B cell (primary cell): ENCODE data around the gene MRC2. TPM values are rescaled to one million over a fixed set of nuclear protein-coding genes. Genes with fewer than 3 reads are reported as not detected.

Experiments used
- ATAC-seq: fragments of 200-7000 bp; cut with Tn5 transposase; one replicate; pipeline ENCODE4 v1.10.0; 2021; ENCODE audit warnings: low read depth, mild to moderate bottlenecking, moderate number of reproducible peaks, moderate library complexity
- CTCF ChIA-PET: fragments of 350-600 bp; sonication (Branson Sonifier 250); formaldehyde crosslinking; loops from one replicate; lab custom pipeline; 2021; ENCODE audit warnings: antibody characterized with exemption, inconsistent platforms; lab: Charles Lee
- POLR2A ChIA-PET: fragments of 350-600 bp; sonication (Branson Sonifier 250); formaldehyde crosslinking; loops from one replicate; lab custom pipeline; 2021; ENCODE audit warnings: antibody characterized with exemption; lab: Charles Lee
- DNase-seq: peaks from one replicate; pipeline ENCODE4 v3.0.0; 2013
- H2AFZ ChIP-seq: 2 replicates; pipeline ENCODE4 v1.6.1; 2012; ENCODE audit warnings: mild to moderate bottlenecking, low read depth, low read length; ENCODE audit not compliant: insufficient read depth, poor library complexity, severe bottlenecking
- H3K27ac ChIP-seq, 2 donors: 1 replicate in 1 of 2; 2 replicates in 1 of 2; pipeline ENCODE4 v1.5.1; 2012 to 2013; ENCODE audit warnings: low read length in 2 of 2, mild to moderate bottlenecking in 2 of 2, moderate library complexity in 1 of 2
- H3K27me3 ChIP-seq, 4 experiments: fragments of 200-600 bp in 1 of 4; sonication (generic) in 1 of 4; replicated peaks in 1 of 4; 1 replicate in 2 of 4; 2 replicates in 2 of 4; pipeline versions ENCODE4 v1.6.1 to v1.7.0; 2013 to 2016; ENCODE audit warnings: low read length in 3 of 4, mild to moderate bottlenecking in 2 of 4, mixed read lengths in 1 of 4, moderate library complexity in 1 of 4; ENCODE audit not compliant: insufficient read depth in 4 of 4, control insufficient read depth in 3 of 4; ENCODE audit errors: control extremely low read depth in 1 of 4
- H3K36me3 ChIP-seq, 2 experiments: replicated peaks in 1 of 2; 1 replicate in 1 of 2; 2 replicates in 1 of 2; pipeline versions ENCODE4 v1.6.1 to v1.7.1; 2013; ENCODE audit warnings: low read length in 1 of 2; ENCODE audit not compliant: insufficient read depth in 2 of 2, control insufficient read depth in 1 of 2; ENCODE audit errors: control extremely low read depth in 1 of 2, extremely low read depth in 1 of 2
- H3K4me1 ChIP-seq, 2 donors: fragments of 200-600 bp in 1 of 2; sonication (generic) in 1 of 2; 1 replicate in 1 of 2; 2 replicates in 1 of 2; pipeline versions ENCODE4 v1.5.1 to v1.6.1; 2013 to 2017; ENCODE audit warnings: low read length in 2 of 2; ENCODE audit not compliant: control insufficient read depth in 2 of 2, insufficient read depth in 2 of 2
- H3K4me2 ChIP-seq: replicated peaks from 2 replicates; pipeline ENCODE3; 2012; ENCODE audit warnings: mild to moderate bottlenecking, low read depth, low read length; ENCODE audit not compliant: poor library complexity, severe bottlenecking
- H3K4me3 ChIP-seq, 5 experiments: fragments of 200-600 bp in 1 of 5; sonication (generic) in 1 of 5; 1 replicate in 3 of 5; 2 replicates in 2 of 5; pipeline versions ENCODE4 v1.5.1 to v1.7.0; 2011 to 2016; ENCODE audit warnings: low read length in 4 of 5, mild to moderate bottlenecking in 4 of 5, low read depth in 2 of 5, control low read depth in 1 of 5, moderate library complexity in 1 of 5; ENCODE audit not compliant: insufficient read depth in 1 of 5; ENCODE audit errors: control extremely low read depth in 1 of 5, extremely low read depth in 1 of 5
- H3K79me2 ChIP-seq: fragments of 200-600 bp; sonication (generic); one replicate; pipeline ENCODE4 v1.6.0; 2016; ENCODE audit warnings: low read length; ENCODE audit not compliant: control insufficient read depth, insufficient read depth
- H3K9ac ChIP-seq: fragments of 200-600 bp; sonication (generic); 2 replicates; pipeline ENCODE4 v1.6.1; 2017; ENCODE audit warnings: mild to moderate bottlenecking, low read length, moderate library complexity
- H3K9me3 ChIP-seq, 3 donors: one replicate each; pipeline versions ENCODE4 v1.6.1 to v1.7.1; 2013; ENCODE audit warnings: low read length in 2 of 3; ENCODE audit not compliant: control insufficient read depth in 2 of 3, insufficient read depth in 1 of 3; ENCODE audit errors: control extremely low read depth in 1 of 3
- H4K20me1 ChIP-seq: 2 replicates; pipeline ENCODE4 v1.6.0; 2012; ENCODE audit warnings: mild to moderate bottlenecking, low read length; ENCODE audit not compliant: insufficient read depth, control insufficient read depth, poor library complexity, severe bottlenecking
- H3K27ac Mint-ChIP-seq: one replicate; pipeline ENCODE4 v1.8.0; 2021; ENCODE audit warnings: mixed read lengths
- H3K27me3 Mint-ChIP-seq: one replicate; pipeline ENCODE4 v1.8.0; 2021; ENCODE audit warnings: mixed read lengths
- H3K4me1 Mint-ChIP-seq: one replicate; pipeline ENCODE4 v1.8.0; 2021; ENCODE audit warnings: mixed read lengths
- H3K4me3 Mint-ChIP-seq: one replicate; pipeline ENCODE4 v1.8.0; 2021; ENCODE audit warnings: mixed read lengths
- H3K9me3 Mint-ChIP-seq: one replicate; pipeline ENCODE4 v1.8.0; 2022; ENCODE audit warnings: mixed read lengths; ENCODE audit not compliant: insufficient read depth
- EZH2 ChIP-seq: IDR thresholded peaks from 2 replicates; pipeline ENCODE4 v1.6.1; 2012; ENCODE audit warnings: borderline replicate concordance, low read depth, mild to moderate bottlenecking, moderate library complexity, low read length; ENCODE audit not compliant: insufficient read depth, poor library complexity, severe bottlenecking
- WGBS: methylation state at CpG from one replicate; pipeline ENCODE4 v1.1.5; 2013; ENCODE audit warnings: missing lambda C conversion rate; ENCODE audit not compliant: insufficient coverage; 5-methylcytosine and 5-hydroxymethylcytosine counted together
- intact Hi-C: fragments of 100-400 bp; cut with micrococcal nuclease; formaldehyde crosslinking; loops from one replicate; pipeline ENCODE4 v1.10.0; 2022
- polyA plus RNA-seq: library from polyadenylated mRNA; depleted of rRNA; stranded (reverse); fragments of >200 nt; gene quantifications from 2 replicates; pipeline ENCODE4 v1.2.3, GENCODE V29; 2012
- total RNA-seq, 2 donors: library from RNA; stranded (reverse); fragments of 120-200 nt in 1 of 2; gene quantifications; 1 replicate in 1 of 2; 2 replicates in 1 of 2; pipeline versions ENCODE4 v1.2.3 to v1.2.4, GENCODE V29; 2013 to 2022
- TF ChIP-seq, protein P1 (sequence below): fragments of 200-600 bp; IDR thresholded peaks from one replicate; pipeline ENCODE4 v1.8.0; 2022; ENCODE audit warnings: antibody characterized with exemption, mild to moderate bottlenecking

MRC2 gene
- total and polyA plus RNA-seq, 2 donors (not counting 1 experiment from before 2014, with no cell fraction given) = 0.09 to 0.34 TPM

GRCh38 chr17:62670202-62670821, 42.8 kb downstream of the MRC2 start:
- CTCF ChIA-PET = no interaction called here
- H3K36me3 ChIP-seq = no peaks in the 10 kb centered on the region
- Mint-ChIP-seq H3K27ac (no peak overlapping the region), H3K27me3 (peaks cover 4% of the 10 kb centered on the region), H3K4me3 (no peak overlapping the region), H3K9me3 (no peaks in the 10 kb centered on the region), H3K4me1 (no peaks in the 10 kb centered on the region)
- no peak overlapping the region for H3K9ac ChIP-seq
- H3K27me3 ChIP-seq = no peaks in the 10 kb centered on the region
- no peaks in the 10 kb centered on the region for H3K79me2 ChIP-seq
- ATAC-seq = no peak
- DNase-seq = no peak
- no peak overlapping the region for H3K4me2 ChIP-seq
- H2AFZ ChIP-seq = no peak overlapping the region
- no peak overlapping the region for H3K27ac ChIP-seq
- no peaks in the 10 kb centered on the region for H3K9me3 ChIP-seq
- H3K4me3 ChIP-seq = no peak overlapping the region
- POLR2A ChIA-PET = no interaction called here
- H4K20me1 ChIP-seq = no peaks in the 10 kb centered on the region
- WGBS = 90% methylated on average over 24 of the region's 24 CpGs
- intact Hi-C loops = no loop called here
- H3K4me1 ChIP-seq = no peaks in the 10 kb centered on the region
- TF ChIP-seq, protein P1, sequence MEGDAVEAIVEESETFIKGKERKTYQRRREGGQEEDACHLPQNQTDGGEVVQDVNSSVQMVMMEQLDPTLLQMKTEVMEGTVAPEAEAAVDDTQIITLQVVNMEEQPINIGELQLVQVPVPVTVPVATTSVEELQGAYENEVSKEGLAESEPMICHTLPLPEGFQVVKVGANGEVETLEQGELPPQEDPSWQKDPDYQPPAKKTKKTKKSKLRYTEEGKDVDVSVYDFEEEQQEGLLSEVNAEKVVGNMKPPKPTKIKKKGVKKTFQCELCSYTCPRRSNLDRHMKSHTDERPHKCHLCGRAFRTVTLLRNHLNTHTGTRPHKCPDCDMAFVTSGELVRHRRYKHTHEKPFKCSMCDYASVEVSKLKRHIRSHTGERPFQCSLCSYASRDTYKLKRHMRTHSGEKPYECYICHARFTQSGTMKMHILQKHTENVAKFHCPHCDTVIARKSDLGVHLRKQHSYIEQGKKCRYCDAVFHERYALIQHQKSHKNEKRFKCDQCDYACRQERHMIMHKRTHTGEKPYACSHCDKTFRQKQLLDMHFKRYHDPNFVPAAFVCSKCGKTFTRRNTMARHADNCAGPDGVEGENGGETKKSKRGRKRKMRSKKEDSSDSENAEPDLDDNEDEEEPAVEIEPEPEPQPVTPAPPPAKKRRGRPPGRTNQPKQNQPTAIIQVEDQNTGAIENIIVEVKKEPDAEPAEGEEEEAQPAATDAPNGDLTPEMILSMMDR = no peak
- no peak for TF ChIP-seq EZH2

GRCh38 chr17:62671553-62671952, 44.1 kb downstream of the MRC2 start:
- Histone ChIP-seq H4K20me1 (no peaks in the 10 kb centered on the region), H3K4me2 (no peak overlapping the region), H3K9ac (no peak overlapping the region), H2AFZ (no peak overlapping the region), H3K9me3 (no peaks in the 10 kb centered on the region), H3K36me3 (no peaks in the 10 kb centered on the region), H3K27ac (no peak overlapping the region), H3K79me2 (no peaks in the 10 kb centered on the region), H3K4me3 (no peak overlapping the region), H3K27me3 (no peaks in the 10 kb centered on the region), H3K4me1 (no peaks in the 10 kb centered on the region)
- Mint-ChIP-seq H3K4me1 (no peaks in the 10 kb centered on the region), H3K4me3 (no peak overlapping the region), H3K27ac (no peak overlapping the region), H3K9me3 (no peaks in the 10 kb centered on the region), H3K27me3 (peaks cover 4% of the 10 kb centered on the region)
- no peak for ATAC-seq
- no peak for TF ChIP-seq EZH2
- TF ChIP-seq, protein P1 = no peak
- POLR2A ChIA-PET = no interaction called here
- CTCF ChIA-PET = interaction anchor here (0.9 to 3.3 kb wide), 5 partner anchors 11 to 754 kb away, joined by 3 to 30 read pairs (median 4); no protein-coding TSS in a partner anchor
- WGBS = 86% methylated on average over 13 of the region's 14 CpGs
- no peak for DNase-seq
- intact Hi-C loops = no loop called here
